ENCODE results near the gene FYN. TPM values are rescaled to one million over a fixed set of nuclear protein-coding genes. Genes with fewer than 3 reads are reported as not detected.

FYN gene
- total and polyA plus RNA-seq, 10 of the 15 experiments (the other 5 are each of a cell fraction or from before 2014, with no cell fraction given), result 51.4 to 247 (median 138) TPM

- TF ChIP-seq REST (IDR thresholded peaks at IDR 0.05; ENCODE audit: low read depth, low read length), result no peak
- no peak for TF ChIP-seq SIN3A (IDR thresholded peaks at IDR 0.05; ENCODE audit: low read depth, low read length)
- TF ChIP-seq PKNOX1 (IDR thresholded peaks at IDR 0.05), result no peak
- no peak for TF ChIP-seq MTA3 (IDR thresholded peaks at IDR 0.05; ENCODE audit: borderline replicate concordance, low read length)
- TF ChIP-seq CBX5 (IDR thresholded peaks at IDR 0.05; ENCODE audit: low read depth), result no peak
- no peak for TF ChIP-seq MYB (IDR thresholded peaks at IDR 0.05; ENCODE audit: borderline replicate concordance, low read depth, low read length)
Measured at GRCh38 chr6:111663692-111664564, 209.3 kb downstream of the FYN start (continued).
